Measurements from ENCODE around the gene FAM174B.

DNA sequence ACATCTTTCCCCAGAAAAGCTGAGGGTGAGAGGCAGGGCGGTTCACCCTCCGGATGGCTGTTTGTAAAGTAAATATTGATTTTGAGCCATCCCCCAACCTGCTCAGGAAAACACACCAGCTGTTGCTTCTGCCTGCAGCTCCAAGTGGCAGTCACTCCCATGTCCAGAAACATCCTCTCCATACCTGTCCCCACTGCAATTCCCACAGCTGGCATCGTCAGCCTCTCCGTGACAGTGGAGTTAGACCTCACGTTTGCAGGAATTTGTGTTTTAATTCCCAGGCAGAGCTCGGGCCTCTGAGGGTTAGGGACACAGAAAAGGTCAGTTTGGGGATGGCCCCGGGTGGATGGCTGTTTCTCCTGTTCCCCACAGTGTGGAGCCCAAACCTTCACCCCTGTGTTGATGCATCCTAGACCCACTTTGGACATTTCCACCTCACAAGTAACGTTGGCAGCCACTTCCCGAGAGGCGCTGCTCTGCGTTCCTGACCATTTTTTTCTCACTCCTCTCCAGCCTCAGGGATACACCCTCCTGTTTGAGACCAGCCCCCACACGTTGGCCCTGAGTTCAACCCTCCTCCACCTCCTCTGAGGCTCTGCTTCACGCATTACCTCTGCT, 11.8 kb upstream of the FAM174B start:
- TF ChIP-seq EZH2phosphoT487 (IDR thresholded peaks at IDR 0.05; ENCODE audit: unreplicated experiment) (no peak), POLR2AphosphoS5 (IDR thresholded peaks at IDR 0.05; ENCODE audit: low read depth) (no peak), EZH2 (IDR thresholded peaks at IDR 0.05; ENCODE audit: low read depth, unreplicated experiment) (no peak), REST (IDR thresholded peaks at IDR 0.05; ENCODE audit: unreplicated experiment) (no peak), JUNB (IDR thresholded peaks at IDR 0.05; ENCODE audit: unreplicated experiment) (no peak)
- TF ChIP-seq, protein P1, sequence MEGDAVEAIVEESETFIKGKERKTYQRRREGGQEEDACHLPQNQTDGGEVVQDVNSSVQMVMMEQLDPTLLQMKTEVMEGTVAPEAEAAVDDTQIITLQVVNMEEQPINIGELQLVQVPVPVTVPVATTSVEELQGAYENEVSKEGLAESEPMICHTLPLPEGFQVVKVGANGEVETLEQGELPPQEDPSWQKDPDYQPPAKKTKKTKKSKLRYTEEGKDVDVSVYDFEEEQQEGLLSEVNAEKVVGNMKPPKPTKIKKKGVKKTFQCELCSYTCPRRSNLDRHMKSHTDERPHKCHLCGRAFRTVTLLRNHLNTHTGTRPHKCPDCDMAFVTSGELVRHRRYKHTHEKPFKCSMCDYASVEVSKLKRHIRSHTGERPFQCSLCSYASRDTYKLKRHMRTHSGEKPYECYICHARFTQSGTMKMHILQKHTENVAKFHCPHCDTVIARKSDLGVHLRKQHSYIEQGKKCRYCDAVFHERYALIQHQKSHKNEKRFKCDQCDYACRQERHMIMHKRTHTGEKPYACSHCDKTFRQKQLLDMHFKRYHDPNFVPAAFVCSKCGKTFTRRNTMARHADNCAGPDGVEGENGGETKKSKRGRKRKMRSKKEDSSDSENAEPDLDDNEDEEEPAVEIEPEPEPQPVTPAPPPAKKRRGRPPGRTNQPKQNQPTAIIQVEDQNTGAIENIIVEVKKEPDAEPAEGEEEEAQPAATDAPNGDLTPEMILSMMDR (conservative IDR thresholded peaks at IDR 0.05; ENCODE audit: low read depth in 2 of 2): no peak
- TF ChIP-seq, protein P2, sequence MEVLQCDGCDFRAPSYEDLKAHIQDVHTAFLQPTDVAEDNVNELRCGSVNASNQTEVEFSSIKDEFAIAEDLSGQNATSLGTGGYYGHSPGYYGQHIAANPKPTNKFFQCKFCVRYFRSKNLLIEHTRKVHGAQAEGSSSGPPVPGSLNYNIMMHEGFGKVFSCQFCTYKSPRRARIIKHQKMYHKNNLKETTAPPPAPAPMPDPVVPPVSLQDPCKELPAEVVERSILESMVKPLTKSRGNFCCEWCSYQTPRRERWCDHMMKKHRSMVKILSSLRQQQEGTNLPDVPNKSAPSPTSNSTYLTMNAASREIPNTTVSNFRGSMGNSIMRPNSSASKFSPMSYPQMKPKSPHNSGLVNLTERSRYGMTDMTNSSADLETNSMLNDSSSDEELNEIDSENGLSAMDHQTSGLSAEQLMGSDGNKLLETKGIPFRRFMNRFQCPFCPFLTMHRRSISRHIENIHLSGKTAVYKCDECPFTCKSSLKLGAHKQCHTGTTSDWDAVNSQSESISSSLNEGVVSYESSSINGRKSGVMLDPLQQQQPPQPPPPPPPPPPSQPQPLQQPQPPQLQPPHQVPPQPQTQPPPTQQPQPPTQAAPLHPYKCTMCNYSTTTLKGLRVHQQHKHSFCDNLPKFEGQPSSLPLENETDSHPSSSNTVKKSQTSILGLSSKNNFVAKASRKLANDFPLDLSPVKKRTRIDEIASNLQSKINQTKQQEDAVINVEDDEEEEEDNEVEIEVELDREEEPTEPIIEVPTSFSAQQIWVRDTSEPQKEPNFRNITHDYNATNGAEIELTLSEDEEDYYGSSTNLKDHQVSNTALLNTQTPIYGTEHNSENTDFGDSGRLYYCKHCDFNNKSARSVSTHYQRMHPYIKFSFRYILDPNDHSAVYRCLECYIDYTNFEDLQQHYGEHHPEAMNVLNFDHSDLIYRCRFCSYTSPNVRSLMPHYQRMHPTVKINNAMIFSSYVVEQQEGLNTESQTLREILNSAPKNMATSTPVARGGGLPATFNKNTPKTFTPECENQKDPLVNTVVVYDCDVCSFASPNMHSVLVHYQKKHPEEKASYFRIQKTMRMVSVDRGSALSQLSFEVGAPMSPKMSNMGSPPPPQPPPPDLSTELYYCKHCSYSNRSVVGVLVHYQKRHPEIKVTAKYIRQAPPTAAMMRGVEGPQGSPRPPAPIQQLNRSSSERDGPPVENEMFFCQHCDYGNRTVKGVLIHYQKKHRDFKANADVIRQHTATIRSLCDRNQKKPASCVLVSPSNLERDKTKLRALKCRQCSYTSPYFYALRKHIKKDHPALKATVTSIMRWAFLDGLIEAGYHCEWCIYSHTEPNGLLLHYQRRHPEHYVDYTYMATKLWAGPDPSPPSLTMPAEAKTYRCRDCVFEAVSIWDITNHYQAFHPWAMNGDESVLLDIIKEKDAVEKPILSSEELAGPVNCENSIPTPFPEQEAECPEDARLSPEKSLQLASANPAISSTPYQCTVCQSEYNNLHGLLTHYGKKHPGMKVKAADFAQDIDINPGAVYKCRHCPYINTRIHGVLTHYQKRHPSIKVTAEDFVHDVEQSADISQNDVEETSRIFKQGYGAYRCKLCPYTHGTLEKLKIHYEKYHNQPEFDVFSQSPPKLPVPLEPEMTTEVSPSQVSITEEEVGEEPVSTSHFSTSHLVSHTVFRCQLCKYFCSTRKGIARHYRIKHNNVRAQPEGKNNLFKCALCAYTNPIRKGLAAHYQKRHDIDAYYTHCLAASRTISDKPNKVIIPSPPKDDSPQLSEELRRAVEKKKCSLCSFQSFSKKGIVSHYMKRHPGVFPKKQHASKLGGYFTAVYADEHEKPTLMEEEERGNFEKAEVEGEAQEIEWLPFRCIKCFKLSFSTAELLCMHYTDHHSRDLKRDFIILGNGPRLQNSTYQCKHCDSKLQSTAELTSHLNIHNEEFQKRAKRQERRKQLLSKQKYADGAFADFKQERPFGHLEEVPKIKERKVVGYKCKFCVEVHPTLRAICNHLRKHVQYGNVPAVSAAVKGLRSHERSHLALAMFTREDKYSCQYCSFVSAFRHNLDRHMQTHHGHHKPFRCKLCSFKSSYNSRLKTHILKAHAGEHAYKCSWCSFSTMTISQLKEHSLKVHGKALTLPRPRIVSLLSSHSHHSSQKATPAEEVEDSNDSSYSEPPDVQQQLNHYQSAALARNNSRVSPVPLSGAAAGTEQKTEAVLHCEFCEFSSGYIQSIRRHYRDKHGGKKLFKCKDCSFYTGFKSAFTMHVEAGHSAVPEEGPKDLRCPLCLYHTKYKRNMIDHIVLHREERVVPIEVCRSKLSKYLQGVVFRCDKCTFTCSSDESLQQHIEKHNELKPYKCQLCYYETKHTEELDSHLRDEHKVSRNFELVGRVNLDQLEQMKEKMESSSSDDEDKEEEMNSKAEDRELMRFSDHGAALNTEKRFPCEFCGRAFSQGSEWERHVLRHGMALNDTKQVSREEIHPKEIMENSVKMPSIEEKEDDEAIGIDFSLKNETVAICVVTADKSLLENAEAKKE (CRISPR knock-in tag; IDR thresholded peaks at IDR 0.05): no peak

Measured in GM23338 (cell line).